Stimulated activated naive CD8-positive, alpha-beta T cell treated with anti-CD3 and anti-CD28 coated beads, Interleukin-15, Interleukin-2, amounts not matched to agents 100 ng/mL and 50 ng/mL, for 24 hours (primary cell): ENCODE data around the gene CDH26.

Experiments
- H3K27ac Mint-ChIP-seq: one replicate; pipeline ENCODE4 v1.8.0; 2021; ENCODE audit warnings: mild to moderate bottlenecking, mixed read lengths
- H3K27me3 Mint-ChIP-seq: one replicate; pipeline ENCODE4 v1.8.0; 2021; ENCODE audit warnings: mixed read lengths
- H3K36me3 Mint-ChIP-seq: one replicate; pipeline ENCODE4 v1.8.0; 2021; ENCODE audit warnings: low read depth, mixed read lengths
- H3K4me1 Mint-ChIP-seq: one replicate; pipeline ENCODE4 v1.8.0; 2021; ENCODE audit warnings: low read depth, mixed read lengths
- H3K4me3 Mint-ChIP-seq: one replicate; pipeline ENCODE4 v1.8.0; 2021; ENCODE audit warnings: mild to moderate bottlenecking, mixed read lengths
- H3K9me3 Mint-ChIP-seq: one replicate; pipeline ENCODE4 v1.8.0; 2021; ENCODE audit warnings: mixed read lengths

CDH26 gene

DNA sequence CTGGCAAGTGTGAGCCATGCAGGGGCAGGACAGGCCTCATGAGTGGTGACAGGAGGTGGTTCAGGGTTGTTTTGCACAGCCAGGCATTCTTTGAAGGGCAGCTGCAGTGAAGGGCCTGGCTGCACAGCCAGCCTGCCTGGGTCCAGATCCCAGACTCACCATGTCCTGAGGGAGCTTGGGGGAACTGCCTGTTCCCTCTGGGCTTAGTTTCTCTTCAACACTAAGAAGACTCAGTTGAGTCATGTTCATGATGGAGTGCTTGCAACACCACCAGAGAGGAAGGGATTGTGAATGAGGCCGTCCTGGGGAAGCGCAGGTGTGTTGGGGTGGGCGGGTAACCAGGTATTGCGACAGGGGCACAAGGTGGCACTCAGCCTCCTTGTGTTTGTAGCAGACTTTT, 102.4 kb downstream of the CDH26 start:
- H3K27me3 Mint-ChIP-seq = no peaks in the 10 kb centered on the region
- H3K4me3 Mint-ChIP-seq = no peak overlapping the region
- H3K9me3 Mint-ChIP-seq = no peaks in the 10 kb centered on the region
- peaks cover 43% of the 10 kb centered on the region for H3K4me1 Mint-ChIP-seq
- H3K36me3 Mint-ChIP-seq = no peaks in the 10 kb centered on the region
- H3K27ac Mint-ChIP-seq = no peak overlapping the region

DNA sequence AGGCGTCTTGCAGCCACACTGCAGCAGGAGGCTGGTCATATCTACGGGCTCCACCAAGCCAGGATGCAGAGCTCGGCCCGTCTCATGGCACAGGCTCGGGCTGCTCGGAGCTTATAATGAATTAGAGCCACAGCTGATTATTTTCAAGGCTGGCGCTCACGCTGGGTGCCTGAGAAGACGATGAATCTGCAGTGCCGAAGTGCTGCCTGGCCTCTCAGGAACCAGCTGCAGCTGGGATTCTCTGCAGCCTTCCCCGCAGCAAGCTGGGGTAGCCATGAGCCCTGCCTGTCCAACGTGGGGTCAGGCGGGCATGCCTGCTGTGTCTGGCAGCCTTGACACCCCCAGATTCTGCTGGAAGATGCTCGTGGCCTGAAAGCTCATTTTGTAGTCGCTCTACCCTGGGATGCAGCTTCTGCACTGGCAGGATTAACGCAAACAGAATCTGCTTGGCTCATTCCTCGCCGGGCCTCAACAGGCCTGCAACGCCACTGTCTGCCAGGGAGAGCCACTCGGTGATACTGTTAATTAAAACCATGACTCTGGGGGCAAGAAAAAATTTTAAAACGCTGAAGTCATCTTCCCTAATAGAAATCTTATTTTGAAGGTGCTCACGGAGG, 104.3 kb downstream of the CDH26 start:
- Mint-ChIP-seq H3K27me3 (no peaks in the 10 kb centered on the region), H3K9me3 (no peaks in the 10 kb centered on the region), H3K27ac (no peak overlapping the region), H3K4me3 (no peak overlapping the region), H3K36me3 (no peaks in the 10 kb centered on the region), H3K4me1 (peaks cover 26% of the 10 kb centered on the region)

DNA sequence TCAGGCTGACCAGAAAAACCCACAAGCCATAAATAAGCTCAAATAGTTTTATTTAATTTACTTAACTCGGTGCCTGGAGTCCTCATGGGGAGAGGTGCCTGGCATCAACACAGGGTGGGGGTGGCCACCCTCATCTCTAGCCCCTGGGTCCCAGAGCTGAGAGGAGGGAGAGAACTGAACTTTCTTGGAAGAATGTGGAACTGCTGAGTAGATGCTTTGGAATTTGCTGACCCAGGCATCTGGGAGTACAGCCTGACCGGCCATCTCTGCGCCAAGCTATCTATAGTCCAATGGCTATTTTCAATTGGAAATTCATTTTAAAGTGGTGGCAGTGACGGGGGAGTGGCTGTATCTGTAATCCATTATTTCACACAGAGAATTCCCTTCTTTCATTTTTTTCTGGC, 104.8 kb downstream of the CDH26 start:
- H3K27me3 Mint-ChIP-seq = no peaks in the 10 kb centered on the region
- H3K27ac Mint-ChIP-seq = no peak overlapping the region
- no peaks in the 10 kb centered on the region for H3K36me3 Mint-ChIP-seq
- H3K4me1 Mint-ChIP-seq = peaks cover 21% of the 10 kb centered on the region
- H3K4me3 Mint-ChIP-seq = no peak overlapping the region
- no peaks in the 10 kb centered on the region for H3K9me3 Mint-ChIP-seq

DNA sequence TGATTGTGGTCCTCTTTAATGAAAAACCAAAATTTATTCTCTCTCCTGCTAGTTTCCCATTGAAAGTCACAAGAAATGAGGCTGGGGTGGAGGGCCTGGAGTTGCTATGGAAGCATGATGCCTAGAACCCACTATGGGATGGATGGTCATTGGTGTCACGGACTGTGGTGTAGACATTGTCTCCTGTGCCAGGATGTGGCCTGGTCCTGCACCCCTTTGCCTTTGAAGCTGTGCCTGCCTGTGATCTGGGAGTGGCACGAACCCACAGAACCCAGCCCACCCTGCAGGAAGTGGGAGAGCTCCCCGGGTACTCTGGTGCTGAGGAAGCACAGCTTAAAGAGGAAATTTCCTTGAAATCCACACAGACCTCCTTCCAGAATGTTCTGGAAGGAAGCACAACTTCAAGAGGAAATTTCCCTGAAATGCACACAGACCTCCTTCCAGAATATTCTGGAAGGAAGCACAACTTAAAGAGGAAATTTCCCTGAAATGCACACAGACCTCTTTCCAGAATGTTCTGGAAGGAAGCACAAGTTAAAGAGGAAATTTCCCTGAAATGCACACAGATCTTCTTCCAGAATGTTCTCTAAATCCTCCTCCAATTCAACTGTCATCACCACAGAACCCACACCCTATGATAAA, 105.6 kb downstream of the CDH26 start:
- Mint-ChIP-seq H3K27me3 (no peaks in the 10 kb centered on the region), H3K4me1 (peaks cover 14% of the 10 kb centered on the region), H3K27ac (no peak overlapping the region), H3K9me3 (no peaks in the 10 kb centered on the region), H3K36me3 (no peaks in the 10 kb centered on the region), H3K4me3 (no peak overlapping the region)
